Measurements from ENCODE around the gene CCDC70.
"Not testable (repeated sequence)": the region's sequence is repeated elsewhere in the genome, so short reads cannot be mapped to it uniquely, and the experiment has no call there.

The CCDC70 gene

GRCh38 chr13:51865838-51866237 lies 4.1 kb downstream of the CCDC70 start:
- no peak for DNase-seq

- no peak for DNase-seq
These were observed 5.3 kb downstream of the CCDC70 start for GRCh38 chr13:51867062-51867461.

- DNase-seq = no peak
These were observed 8.1 kb downstream of the CCDC70 start for GRCh38 chr13:51869916-51870315.

- DNase-seq = no peak
These were observed 8.8 kb downstream of the CCDC70 start for GRCh38 chr13:51870616-51871015.

- no peak for DNase-seq
These were observed 11.5 kb downstream of the CCDC70 start for GRCh38 chr13:51873117-51873798.

- no peak for DNase-seq
These were observed 12.1 kb downstream of the CCDC70 start for GRCh38 chr13:51873837-51874236.

- no peak for DNase-seq
These were observed 12.9 kb downstream of the CCDC70 start for GRCh38 chr13:51874651-51875050.

- no peak for DNase-seq
These were observed 17.4 kb downstream of the CCDC70 start for GRCh38 chr13:51879133-51879532.

GRCh38 chr13:51881296-51881695 lies 19.5 kb downstream of the CCDC70 start:
- DNase-seq = no peak

GRCh38 chr13:51882570-51883225 lies 20.9 kb downstream of the CCDC70 start:
- DNase-seq = no peak

- DNase-seq = no peak
These were observed 21.4 kb downstream of the CCDC70 start for GRCh38 chr13:51883226-51883600.

GRCh38 chr13:51885651-51886050 lies 23.9 kb downstream of the CCDC70 start:
- DNase-seq = no peak

- no peak for DNase-seq
These were observed 25.7 kb downstream of the CCDC70 start for GRCh38 chr13:51887468-51887867.

- no peak for DNase-seq
These were observed 30.9 kb downstream of the CCDC70 start for GRCh38 chr13:51892657-51893056.

- no peak for DNase-seq
These were observed 32.5 kb downstream of the CCDC70 start for GRCh38 chr13:51894239-51894638.

GRCh38 chr13:51895906-51896888 lies 34.4 kb downstream of the CCDC70 start:
- DNase-seq = peak; percentile 14

- no peak for DNase-seq
These were observed 38.7 kb downstream of the CCDC70 start for GRCh38 chr13:51900471-51900870.

- no peak for DNase-seq
These were observed 41.0 kb downstream of the CCDC70 start for GRCh38 chr13:51902776-51903175.

GRCh38 chr13:51905787-51906186 lies 44.0 kb downstream of the CCDC70 start:
- DNase-seq = no peak

- DNase-seq = no peak
These were observed 44.8 kb downstream of the CCDC70 start for GRCh38 chr13:51906581-51906980.

GRCh38 chr13:51907040-51907732 lies 45.4 kb downstream of the CCDC70 start:
- DNase-seq = no peak

- not testable (repeated sequence) for DNase-seq
These were observed 47.5 kb downstream of the CCDC70 start for GRCh38 chr13:51909265-51909664.

- no peak for DNase-seq
These were observed 48.7 kb downstream of the CCDC70 start for GRCh38 chr13:51910508-51910907.
